Endothelial cell of umbilical vein (primary cell): ENCODE results near the gene TPST1. TPM values are rescaled to one million over a fixed set of nuclear protein-coding genes. Genes with fewer than 3 reads are reported as not detected.
"Not testable (repeated sequence)": the region's sequence is repeated elsewhere in the genome, so short reads cannot be mapped to it uniquely, and the experiment has no call there.

ENCODE experiments used
- BruUV-seq: library from RNA; stranded (reverse); fragments of 400-500 nt; replicated peaks from 2 replicates; lab custom pipeline; 2021; lab: Mats Ljungman, UMichigan
- CTCF ChIA-PET: fragments of 300-600, 350-600 bp; sonication (Branson Sonifier 250); formaldehyde crosslinking; loops from one replicate; lab custom pipeline; 2021; ENCODE audit warnings: antibody characterized with exemption, inconsistent platforms; lab: Charles Lee
- POLR2A ChIA-PET: fragments of 300-600, 350-600 bp; sonication (Branson Sonifier 250); formaldehyde crosslinking; loops from one replicate; lab custom pipeline; 2021; ENCODE audit warnings: antibody characterized with exemption, inconsistent platforms; lab: Charles Lee
- DNase-seq: peaks from one replicate; pipeline ENCODE4 v3.0.0-alpha.2; 2011; ENCODE audit warnings: low read depth, low spot score
- FAIRE-seq: peaks from 2 replicates; lab custom pipeline; 2011; peaks lifted over from hg19 to GRCh38; lab: Jason Lieb, UNC
- H2AFZ ChIP-seq: 2 replicates; pipeline ENCODE4 v1.6.0; 2012; ENCODE audit warnings: low read depth, low read length, control low read depth, inconsistent platforms
- H3K27ac ChIP-seq: 2 replicates; pipeline ENCODE4 v1.5.1; 2011; ENCODE audit warnings: low read depth, mild to moderate bottlenecking, control low read depth, low read length, moderate library complexity; ENCODE audit not compliant: insufficient read depth
- H3K27me3 ChIP-seq, 2 experiments: 2 replicates each; pipeline versions ENCODE4 v1.6.0 to v1.6.1; 2011; ENCODE audit warnings: low read length in 2 of 2, mixed read lengths in 1 of 2; ENCODE audit not compliant: control insufficient read depth in 2 of 2, insufficient read depth in 2 of 2
- H3K36me3 ChIP-seq, 2 experiments: 2 replicates in 1 of 2; 3 replicates in 1 of 2; pipeline ENCODE4 v1.5.1; 2011; ENCODE audit warnings: low read length in 2 of 2, mild to moderate bottlenecking in 1 of 2, moderate library complexity in 1 of 2; ENCODE audit not compliant: control insufficient read depth in 2 of 2, insufficient read depth in 2 of 2; ENCODE audit errors: extremely low read depth in 1 of 2
- H3K4me1 ChIP-seq: 3 replicates; pipeline ENCODE4 v1.5.1; 2011; ENCODE audit warnings: mild to moderate bottlenecking, low read length; ENCODE audit not compliant: control insufficient read depth, insufficient read depth; ENCODE audit errors: extremely low read depth
- H3K4me2 ChIP-seq: 2 replicates; pipeline ENCODE4 v1.6.1; 2011; ENCODE audit warnings: low read length, control low read depth, mixed read lengths; ENCODE audit not compliant: insufficient read depth
- H3K4me3 ChIP-seq, 3 experiments: fragments of 200-600 bp in 1 of 3; sonication (generic), shearing (Covaris generic) in 1 of 3; replicated peaks in 1 of 3; 2 replicates each; pipeline ENCODE4 v1.5.1; 2011 to 2016; ENCODE audit warnings: control low read depth in 3 of 3, low read length in 3 of 3, mild to moderate bottlenecking in 2 of 3, inconsistent platforms in 1 of 3, low read depth in 1 of 3, moderate library complexity in 1 of 3; ENCODE audit not compliant: insufficient read depth in 1 of 3
- H3K79me2 ChIP-seq: 2 replicates; pipeline ENCODE4 v1.6.0; 2012; ENCODE audit warnings: low read length, inconsistent platforms; ENCODE audit not compliant: control insufficient read depth, insufficient read depth
- H3K9ac ChIP-seq: replicated peaks from 2 replicates; pipeline ENCODE3; 2011; ENCODE audit warnings: low read length, control low read depth; ENCODE audit not compliant: insufficient read depth; ENCODE audit errors: extremely low read depth
- H3K9me1 ChIP-seq: replicated peaks from 3 replicates; pipeline ENCODE4 v1.6.0; 2011; ENCODE audit warnings: mild to moderate bottlenecking, low read length; ENCODE audit not compliant: control insufficient read depth, insufficient read depth; ENCODE audit errors: extremely low read depth
- H3K9me3 ChIP-seq: replicated peaks from 2 replicates; pipeline ENCODE4 v1.5.1; 2012; ENCODE audit warnings: low read length, inconsistent platforms; ENCODE audit not compliant: control insufficient read depth, insufficient read depth
- H4K20me1 ChIP-seq: replicated peaks from 2 replicates; pipeline ENCODE3; 2011; ENCODE audit warnings: mild to moderate bottlenecking, low read length; ENCODE audit not compliant: control insufficient read depth, insufficient read depth; ENCODE audit errors: extremely low read depth
- EZH2 ChIP-seq: IDR thresholded peaks from 2 replicates; pipeline ENCODE4 v1.6.1; 2012; ENCODE audit warnings: borderline replicate concordance, low read depth, mild to moderate bottlenecking, moderate library complexity, low read length, inconsistent platforms; ENCODE audit not compliant: severe bottlenecking
- GATA2 ChIP-seq: IDR thresholded peaks from 2 replicates; pipeline ENCODE4 v1.7.0; 2011; ENCODE audit warnings: low read depth, mild to moderate bottlenecking, moderate library complexity, mixed read lengths, low read length; ENCODE audit not compliant: insufficient read length, insufficient read depth
- JUN ChIP-seq: IDR thresholded peaks from 2 replicates; pipeline ENCODE4 v1.6.1; 2011; ENCODE audit warnings: borderline replicate concordance, low read depth; ENCODE audit not compliant: insufficient read length, insufficient read depth
- MYC ChIP-seq: IDR thresholded peaks from one replicate; pipeline ENCODE4 v1.6.1; 2011; ENCODE audit warnings: mild to moderate bottlenecking, low read depth, low read length
- POLR2A ChIP-seq: IDR thresholded peaks from 2 replicates; pipeline ENCODE4 v1.6.1; 2012; ENCODE audit warnings: low read depth, mild to moderate bottlenecking, control low read depth, low read length
- dilution Hi-C: fragments of 300-500 bp; cut with MboI; formaldehyde crosslinking; loops from one replicate; pipeline ENCODE4 v1.15.0; 2019; ENCODE audit warnings: low sequenced_read_pairs; ENCODE audit not compliant: extremely low pct_ligation_motif_present
- intact Hi-C: fragments of 100-400 bp; cut with micrococcal nuclease; formaldehyde crosslinking; loops from one replicate; pipeline ENCODE4 v1.10.0; 2022
- polyA plus RNA-seq, 4 experiments: library from polyadenylated mRNA; depleted of rRNA in 3 of 4; stranded (reverse) in 3 of 4; unstranded in 1 of 4; fragments of >200 nt; gene quantifications; 2 replicates each; pipeline versions ENCODE4 v1.2.1 to v1.2.3, GENCODE V29; 2011 to 2012; ENCODE audit warnings: missing spikeins in 1 of 4
- total RNA-seq: library from RNA; stranded (reverse); gene quantifications from 2 replicates; pipeline ENCODE4 v1.2.3, GENCODE V29; 2021

The TPST1 gene
- total and polyA plus RNA-seq, 2 donors (not counting 3 experiments of a cell fraction or from before 2014, with no cell fraction given): 18.7 to 21.0 TPM

DNA sequence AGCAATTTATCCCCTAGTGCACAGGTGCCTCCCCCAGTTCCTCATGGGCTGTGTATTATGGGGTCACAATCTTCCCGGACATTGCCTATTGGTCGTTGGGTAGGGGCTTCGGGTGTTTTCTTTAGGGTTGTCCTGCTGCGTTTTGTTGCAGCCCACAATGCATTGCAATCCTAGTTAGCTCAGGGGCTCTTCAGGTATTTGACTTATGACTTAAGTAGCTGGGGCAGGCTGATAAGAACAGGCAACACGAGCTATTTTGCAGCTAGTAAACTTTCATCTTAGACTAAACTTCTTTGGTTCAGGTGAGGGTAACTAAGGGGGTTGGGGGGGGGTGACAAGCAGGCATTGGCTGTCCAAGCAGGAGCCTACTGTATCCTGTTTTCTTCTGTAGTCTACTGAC, 158.5 kb downstream of the TPST1 start:
- Histone ChIP-seq H4K20me1 (no peaks in the 10 kb centered on the region), H3K36me3 (peaks cover 0 to 3% of the 10 kb centered on the region in 2 experiments), H3K79me2 (no peaks in the 10 kb centered on the region), H3K27ac (no peak overlapping the region), H3K9me3 (no peaks in the 10 kb centered on the region), H3K9ac (no peak overlapping the region), H3K27me3 (no peaks in the 10 kb centered on the region), H3K4me3 (no peak overlapping the region), H3K4me1 (no peaks in the 10 kb centered on the region), H3K9me1 (no peaks in the 10 kb centered on the region), H2AFZ (no peak overlapping the region), H3K4me2 (no peak overlapping the region)
- no peak for DNase-seq
- dilution Hi-C loops: no loop called here
- ChIA-PET POLR2A (no interaction called here), CTCF (interaction anchor here (1.2 to 2.2 kb wide), 2 partner anchors 16 to 113 kb away, joined by 4 to 6 read pairs; no protein-coding TSS in a partner anchor)
- FAIRE-seq: no peak
- no peak for TF ChIP-seq MYC
- TF ChIP-seq EZH2: no peak
- no peak for TF ChIP-seq POLR2A
- TF ChIP-seq JUN: no peak
- TF ChIP-seq GATA2: no peak
- intact Hi-C loops: no loop called here
- no TSS peak for BruUV-seq

DNA sequence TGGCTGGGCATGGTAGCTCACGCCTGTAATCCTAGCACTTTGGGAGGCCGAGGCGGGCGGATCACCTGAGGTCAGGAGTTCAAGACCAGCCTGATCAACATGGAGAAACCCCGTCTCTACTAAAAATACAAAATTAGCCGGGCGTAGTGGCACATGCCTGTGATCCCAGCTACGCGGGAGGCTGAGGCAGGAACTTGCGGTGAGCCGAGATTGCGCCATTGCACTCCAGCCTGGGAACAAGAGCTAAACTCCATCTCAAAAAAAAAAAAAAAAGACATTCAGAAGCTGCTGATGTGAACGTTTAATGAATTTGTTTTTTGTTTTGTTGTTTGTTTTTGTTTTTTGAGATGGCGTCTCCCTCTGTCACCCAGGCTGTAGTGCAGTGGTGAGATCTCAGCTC, 159.9 kb downstream of the TPST1 start:
- dilution Hi-C loops, H3K27me3 ChIP-seq, H4K20me1 ChIP-seq, intact Hi-C loops, H3K79me2 ChIP-seq, H3K4me2 ChIP-seq, H3K4me1 ChIP-seq, POLR2A ChIA-PET, H3K9ac ChIP-seq, H3K9me1 ChIP-seq, H2AFZ ChIP-seq, H3K36me3 ChIP-seq, H3K27ac ChIP-seq, H3K4me3 ChIP-seq, DNase-seq, FAIRE-seq, BruUV-seq, H3K9me3 ChIP-seq: not testable (repeated sequence)
- CTCF ChIA-PET: interaction anchor here (1.4 to 2.2 kb wide), 2 partner anchors 9 to 15 kb away, joined by 3 to 6 read pairs; no protein-coding TSS in a partner anchor
